ENCODE measurements around the gene MAPK4.

Gene MAPK4

GRCh38 chr18:50627594-50628532 lies 68.0 kb downstream of the MAPK4 start:
- no peak for DNase-seq

GRCh38 chr18:50628533-50628905 lies 68.6 kb downstream of the MAPK4 start:
- no peak for DNase-seq

GRCh38 chr18:50629148-50629631 lies 69.3 kb downstream of the MAPK4 start:
- no peak for DNase-seq

GRCh38 chr18:50630895-50631294 lies 71.0 kb downstream of the MAPK4 start:
- no peak for DNase-seq

DNA sequence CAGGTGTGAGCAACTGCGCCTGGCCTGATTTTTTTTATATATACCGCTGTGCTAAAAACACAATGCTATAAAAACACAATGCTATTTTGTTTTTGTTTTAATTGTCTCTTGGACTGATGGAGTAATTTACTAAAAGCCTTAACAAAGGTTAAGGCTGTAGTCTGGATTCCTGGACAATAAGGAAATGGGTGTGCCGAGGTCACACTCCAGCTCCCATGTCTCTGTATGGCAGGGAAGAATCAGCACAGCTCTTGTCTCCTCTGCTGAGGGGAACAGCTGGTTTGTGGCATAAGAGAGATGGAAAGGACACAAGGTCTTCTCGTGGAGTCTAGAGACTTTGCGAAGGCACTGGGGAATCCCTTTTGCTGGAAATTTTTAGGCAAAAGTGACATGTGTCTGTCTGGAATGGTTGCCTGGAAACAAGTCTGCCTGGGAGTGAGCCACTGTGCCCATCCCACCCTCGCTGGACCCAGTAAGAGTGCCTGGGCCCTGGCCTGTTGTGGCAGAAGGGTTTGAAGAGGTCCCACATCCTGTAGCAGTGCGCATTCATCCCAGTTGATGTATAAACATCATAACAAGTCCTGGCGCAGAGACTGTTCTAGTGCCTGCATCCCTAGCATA lies 73.1 kb downstream of the MAPK4 start:
- DNase-seq: no peak

GRCh38 chr18:50633992-50634391 lies 74.1 kb downstream of the MAPK4 start:
- no peak for DNase-seq

GRCh38 chr18:50636366-50637057 lies 76.6 kb downstream of the MAPK4 start:
- DNase-seq: no peak

- DNase-seq: no peak
Measured at GRCh38 chr18:50638016-50638883, 78.4 kb downstream of the MAPK4 start.

DNA sequence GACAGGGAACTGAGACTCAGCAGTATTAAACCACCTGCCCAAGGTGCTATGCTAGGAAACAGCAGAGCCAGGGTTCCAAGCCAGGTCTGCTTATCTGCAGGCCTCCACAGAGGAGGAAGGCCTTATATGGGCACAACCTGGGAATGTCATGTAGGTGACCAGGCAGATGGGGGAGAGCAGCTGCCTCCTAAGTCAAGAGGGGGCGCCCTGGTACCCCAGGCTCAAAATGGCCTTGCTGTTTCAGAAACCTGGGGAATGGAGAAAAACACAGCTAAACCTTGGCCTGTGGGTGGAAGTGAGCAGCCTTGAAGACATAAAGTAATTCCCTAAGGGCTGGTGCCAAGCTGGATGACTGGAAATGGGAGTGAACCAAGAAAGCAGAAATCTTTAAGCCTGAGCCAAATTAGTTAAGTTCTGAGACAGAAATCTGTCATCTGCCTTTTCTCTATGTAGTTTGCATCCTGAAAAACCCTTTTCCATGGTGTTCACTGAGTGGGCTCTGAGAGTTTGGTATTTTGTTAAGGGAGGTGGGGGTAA lies 79.1 kb downstream of the MAPK4 start:
- no peak for DNase-seq

DNA sequence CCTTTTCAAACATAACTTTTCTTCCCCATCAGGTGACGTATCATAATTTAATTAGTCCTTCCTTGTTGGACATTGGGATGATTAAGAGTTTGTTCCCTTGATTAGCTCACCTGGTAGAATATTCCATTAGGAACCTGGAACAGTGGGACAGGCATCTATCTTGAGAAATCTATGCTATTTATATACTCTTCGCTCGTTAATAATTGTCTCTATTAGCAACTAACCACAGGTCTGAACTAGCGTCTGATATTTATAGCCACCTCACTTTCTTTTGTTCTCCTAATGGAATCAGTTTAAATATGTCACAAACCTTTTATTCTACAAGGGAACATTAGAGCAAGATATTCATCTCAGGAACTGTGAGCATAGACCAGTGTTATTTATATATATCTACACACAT lies 79.8 kb downstream of the MAPK4 start:
- no peak for DNase-seq

DNA sequence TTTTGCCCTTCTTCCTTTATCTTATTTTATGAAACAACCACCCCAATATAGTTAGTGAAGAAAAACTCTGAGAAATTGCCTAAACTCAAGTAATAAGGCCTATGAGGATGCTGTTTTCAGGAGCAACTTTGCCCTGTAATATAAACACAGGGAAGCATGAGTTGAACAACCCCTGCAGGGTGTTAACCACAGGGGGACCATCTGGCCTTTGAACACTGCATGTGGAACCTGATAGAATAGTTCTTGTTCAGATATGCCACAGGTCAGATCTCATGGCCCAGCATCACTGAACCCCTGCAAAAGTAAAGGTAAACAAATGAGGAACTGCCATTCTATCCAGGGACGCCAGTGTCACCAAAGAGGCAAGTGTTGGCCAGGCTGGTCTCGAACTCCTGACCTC lies 82.6 kb downstream of the MAPK4 start:
- DNase-seq: no peak

- no peak for DNase-seq
Measured at GRCh38 chr18:50644146-50644545, 84.3 kb downstream of the MAPK4 start.

DNA sequence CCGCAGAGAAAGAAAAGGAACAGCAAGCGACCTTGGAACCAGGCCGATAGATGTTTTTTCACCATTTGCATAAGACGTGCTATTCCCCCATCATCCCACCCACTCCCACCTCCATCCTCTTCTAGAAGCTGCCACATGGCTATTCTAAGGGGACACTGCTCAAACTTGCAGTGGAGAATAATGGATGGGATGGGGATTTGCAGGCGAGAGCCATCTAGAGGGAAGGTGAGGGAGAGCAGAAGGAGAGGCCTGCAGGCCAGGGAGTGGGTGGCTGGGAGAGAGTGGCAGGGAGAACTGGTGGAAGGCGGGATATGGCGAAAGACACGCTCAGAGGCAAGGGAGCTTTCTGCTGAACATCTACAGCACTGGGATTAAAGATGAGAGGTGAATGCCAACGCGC lies 84.9 kb downstream of the MAPK4 start:
- no peak for DNase-seq

- DNase-seq: no peak
Measured at GRCh38 chr18:50647237-50647636, 87.3 kb downstream of the MAPK4 start.

GRCh38 chr18:50647792-50648191 lies 87.9 kb downstream of the MAPK4 start:
- DNase-seq: no peak

GRCh38 chr18:50649821-50650220 lies 89.9 kb downstream of the MAPK4 start:
- DNase-seq: no peak

DNA sequence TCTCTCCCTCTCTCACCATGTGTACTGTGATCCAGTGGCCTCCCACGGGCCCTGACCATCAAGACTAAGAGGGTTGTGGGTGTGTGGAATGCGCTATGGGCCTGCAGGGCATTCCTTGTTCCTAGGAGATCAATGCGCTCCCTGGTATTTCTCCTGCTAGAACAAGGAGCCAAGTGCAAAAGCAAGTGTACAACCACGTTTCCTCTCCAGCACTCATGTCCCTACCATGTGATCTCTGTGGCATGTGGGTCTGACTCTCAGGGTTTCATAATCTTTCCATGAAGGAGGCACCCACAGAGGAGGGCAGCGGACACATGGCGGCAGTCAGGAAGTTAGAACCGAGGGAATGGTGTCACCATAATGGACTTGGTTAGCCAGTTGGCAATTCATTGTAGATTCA lies 91.4 kb downstream of the MAPK4 start:
- no peak for DNase-seq

GRCh38 chr18:50653402-50654093 lies 93.7 kb downstream of the MAPK4 start:
- DNase-seq: no peak

DNA sequence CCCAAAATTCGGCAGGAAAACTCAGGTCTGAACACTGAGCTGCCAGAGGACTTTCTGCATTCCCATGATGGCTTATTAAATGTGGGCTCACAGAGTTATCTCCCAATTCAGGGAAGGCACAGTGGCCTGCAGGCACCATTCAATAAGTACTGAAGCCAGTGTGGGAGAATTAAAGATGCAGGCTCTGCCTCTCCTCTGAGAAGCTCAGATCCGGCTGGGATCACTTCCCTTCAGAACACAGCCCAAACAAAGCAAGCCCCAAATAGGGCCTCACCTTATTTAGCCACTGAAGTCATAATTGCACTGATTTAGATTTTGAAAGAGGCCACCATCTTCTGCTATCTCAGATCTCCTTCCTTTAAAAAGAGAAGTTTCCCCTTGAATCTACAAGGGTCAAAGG lies 94.3 kb downstream of the MAPK4 start:
- no peak for DNase-seq

DNA sequence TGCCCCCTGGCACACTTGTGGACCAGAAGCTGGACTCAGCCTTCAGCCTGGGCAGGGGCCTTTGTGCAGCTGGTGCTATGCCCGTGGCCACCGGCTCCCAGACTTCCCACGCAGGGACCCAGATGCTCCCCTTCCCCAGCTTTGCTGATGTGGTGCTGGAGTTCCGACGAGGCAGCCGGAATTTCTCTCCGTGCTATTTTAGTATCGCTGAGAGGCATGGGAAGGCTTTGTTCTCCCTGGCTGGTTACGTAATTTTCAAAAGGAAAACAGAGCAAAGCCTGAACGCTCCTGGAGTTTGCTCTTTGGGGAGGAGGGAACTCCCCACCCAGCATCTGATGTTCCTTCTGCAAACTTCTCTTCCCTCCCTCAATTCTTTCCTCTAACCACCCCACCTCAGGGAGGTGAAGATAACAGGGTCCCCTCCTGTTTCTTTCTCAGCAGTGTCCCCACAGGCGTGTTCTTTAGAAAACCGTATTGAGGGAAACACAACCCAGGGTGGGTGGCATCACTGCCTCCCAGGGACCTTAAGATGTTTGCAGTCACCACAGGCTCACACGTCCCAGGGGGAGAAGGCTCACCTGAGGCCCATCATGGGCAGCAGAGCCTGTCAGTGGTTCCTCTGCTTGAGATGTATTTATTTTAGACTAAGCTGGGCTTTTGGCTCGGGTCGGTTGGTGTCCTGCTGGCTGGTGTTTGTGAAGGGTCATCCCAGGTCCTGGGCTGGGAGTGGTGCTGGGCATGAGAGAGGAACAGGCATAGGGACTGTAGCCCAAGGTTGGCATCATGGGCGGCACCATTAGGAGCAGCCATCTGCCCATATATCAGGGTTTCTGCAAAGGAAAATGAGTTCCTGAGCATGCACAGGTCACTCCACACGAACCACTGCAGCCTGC lies 95.0 kb downstream of the MAPK4 start:
- DNase-seq: no peak

- no peak for DNase-seq
Measured at GRCh38 chr18:50656396-50656795, 96.5 kb downstream of the MAPK4 start.
